Sigmoid colon (tissue), 7 donors: Measurements from ENCODE around the gene ACOT7. TPM values are rescaled to one million over a fixed set of nuclear protein-coding genes. Genes with fewer than 3 reads are reported as not detected.

Experiments
- DNase-seq: peaks from one replicate; pipeline ENCODE4 v3.0.0-alpha.2; 2019
- H3K27ac ChIP-seq, 4 donors: fragments of 200-600 bp; sonication (generic); one replicate each; pipeline ENCODE4 v1.5.1; 2016 to 2019; ENCODE audit warnings: mild to moderate bottlenecking in 1 of 4
- H3K27me3 ChIP-seq, 3 donors: fragments of 200-600 bp; sonication (generic); one replicate each; pipeline ENCODE4 v1.5.1; 2019; ENCODE audit warnings: mild to moderate bottlenecking in 1 of 3
- H3K36me3 ChIP-seq, 4 donors: fragments of 200-600 bp; sonication (generic); one replicate each; pipeline ENCODE4 v1.5.1; 2016 to 2019
- H3K4me1 ChIP-seq, 4 donors: fragments of 200-600 bp; sonication (generic); one replicate each; pipeline ENCODE4 v1.5.1; 2017 to 2019
- H3K4me3 ChIP-seq, 4 donors: fragments of 200-600 bp; sonication (generic); one replicate each; pipeline ENCODE4 v1.5.1; 2017 to 2019; ENCODE audit warnings: mild to moderate bottlenecking in 2 of 4, moderate library complexity in 1 of 4
- H3K9me3 ChIP-seq, 4 donors: fragments of 200-600 bp in 3 of 4; sonication (generic) in 3 of 4; one replicate each; pipeline versions ENCODE4 v1.5.1 to v1.6.1; 2013 to 2019
- EP300 ChIP-seq, 4 donors: sonication (generic); formaldehyde crosslinking; IDR thresholded peaks; one replicate each; pipeline ENCODE4 v1.6.1; 2017; ENCODE audit warnings: antibody characterized with exemption in 4 of 4
- POLR2A ChIP-seq, 2 donors: fragments of 450-650 bp; IDR thresholded peaks; one replicate each; pipeline ENCODE4 v1.6.1; 2016; ENCODE audit warnings: antibody characterized with exemption in 2 of 2, mild to moderate bottlenecking in 2 of 2, moderate library complexity in 2 of 2
- POLR2AphosphoS5 ChIP-seq, 4 donors: sonication (generic); formaldehyde crosslinking; IDR thresholded peaks; one replicate each; pipeline ENCODE4 v1.6.1; 2017; ENCODE audit warnings: antibody characterized with exemption in 4 of 4
- WGBS, 2 donors: extraction: QIAGEN DNeasy Blood & Tissue Kit; methylation state at CpG; one replicate each; pipeline ENCODE4 v1.1.7; 2013; 5-methylcytosine and 5-hydroxymethylcytosine counted together
- intact Hi-C: fragments of 100-400 bp; cut with DNase I; formaldehyde crosslinking; loops from one replicate; pipeline ENCODE4 v1.15.1; 2023
- polyA plus RNA-seq, 3 donors: library from polyadenylated mRNA; stranded (reverse); fragments of 200-250 nt; gene quantifications; one replicate each; pipeline ENCODE4 v1.2.3, GENCODE V29; 2013
- total RNA-seq, 4 donors: library from RNA; depleted of rRNA; stranded (reverse); fragments of >200 nt; gene quantifications; one replicate each; pipeline ENCODE4 v1.1.0, GENCODE V29; 2016
- TF ChIP-seq, protein P1 (sequence below), 4 experiments: fragments of 450-650 bp in 3 of 4; fragments of 200-600 bp in 1 of 4; IDR thresholded peaks; one replicate each; pipeline ENCODE4 v1.5.1; 2016 to 2019; ENCODE audit warnings: antibody characterized with exemption in 4 of 4, mild to moderate bottlenecking in 3 of 4, moderate library complexity in 2 of 4
- donor health status: healthy with polysubstance abuse.
- donor health status: Bipolar disorder and iron deficiency.
- donor health status: healthy.

ACOT7 gene
- total and polyA plus RNA-seq, 7 donors, result 17.9 to 81.0 (median 26.5) TPM

DNA sequence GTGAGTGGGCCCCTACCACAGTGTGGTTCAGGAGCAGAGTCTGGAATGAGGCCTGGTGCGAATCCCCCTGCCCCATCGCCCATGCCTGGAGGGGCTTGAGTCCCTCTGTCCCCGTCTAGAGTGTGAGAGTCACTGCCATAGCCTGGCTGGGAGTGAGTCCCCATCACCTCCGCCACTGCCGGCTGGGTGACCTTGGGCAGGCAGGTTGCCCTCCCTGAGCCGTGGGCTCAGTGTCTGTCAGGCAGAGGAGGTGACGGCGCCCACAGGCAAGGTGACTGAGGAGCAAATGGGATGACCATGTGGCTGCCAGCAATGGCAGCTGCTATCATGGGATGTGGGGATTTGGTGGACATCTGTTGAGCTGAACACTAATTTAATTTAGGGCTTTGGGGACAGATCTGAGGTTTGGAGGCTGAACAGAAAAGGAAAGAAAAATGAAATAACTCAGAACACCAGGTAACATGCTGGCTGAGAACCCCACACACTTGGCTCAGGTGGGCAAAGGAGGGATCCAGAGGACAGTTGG lies 94.6 kb downstream of the ACOT7 start:
- TF ChIP-seq POLR2AphosphoS5 (IDR thresholded peaks at IDR 0.05), result no peak
- TF ChIP-seq EP300 (IDR thresholded peaks at IDR 0.05), result no peak
- TF ChIP-seq, protein P1, sequence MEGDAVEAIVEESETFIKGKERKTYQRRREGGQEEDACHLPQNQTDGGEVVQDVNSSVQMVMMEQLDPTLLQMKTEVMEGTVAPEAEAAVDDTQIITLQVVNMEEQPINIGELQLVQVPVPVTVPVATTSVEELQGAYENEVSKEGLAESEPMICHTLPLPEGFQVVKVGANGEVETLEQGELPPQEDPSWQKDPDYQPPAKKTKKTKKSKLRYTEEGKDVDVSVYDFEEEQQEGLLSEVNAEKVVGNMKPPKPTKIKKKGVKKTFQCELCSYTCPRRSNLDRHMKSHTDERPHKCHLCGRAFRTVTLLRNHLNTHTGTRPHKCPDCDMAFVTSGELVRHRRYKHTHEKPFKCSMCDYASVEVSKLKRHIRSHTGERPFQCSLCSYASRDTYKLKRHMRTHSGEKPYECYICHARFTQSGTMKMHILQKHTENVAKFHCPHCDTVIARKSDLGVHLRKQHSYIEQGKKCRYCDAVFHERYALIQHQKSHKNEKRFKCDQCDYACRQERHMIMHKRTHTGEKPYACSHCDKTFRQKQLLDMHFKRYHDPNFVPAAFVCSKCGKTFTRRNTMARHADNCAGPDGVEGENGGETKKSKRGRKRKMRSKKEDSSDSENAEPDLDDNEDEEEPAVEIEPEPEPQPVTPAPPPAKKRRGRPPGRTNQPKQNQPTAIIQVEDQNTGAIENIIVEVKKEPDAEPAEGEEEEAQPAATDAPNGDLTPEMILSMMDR (IDR thresholded peaks at IDR 0.05), result no peak
- Histone ChIP-seq H3K27ac (no peak overlapping the region), H3K4me1 (no peaks in the 10 kb centered on the region), H3K36me3 (peaks cover 0 to 7% (median 3%) of the 10 kb centered on the region in 4 donors), H3K4me3 (no peak overlapping the region), H3K27me3 (no peaks in the 10 kb centered on the region), H3K9me3 (no peaks in the 10 kb centered on the region)
- WGBS, 2 donors, result 97 to 98% methylated on average over 8 of the region's 8 CpGs
- intact Hi-C loops, result no loop called here
- DNase-seq, result no peak

DNA sequence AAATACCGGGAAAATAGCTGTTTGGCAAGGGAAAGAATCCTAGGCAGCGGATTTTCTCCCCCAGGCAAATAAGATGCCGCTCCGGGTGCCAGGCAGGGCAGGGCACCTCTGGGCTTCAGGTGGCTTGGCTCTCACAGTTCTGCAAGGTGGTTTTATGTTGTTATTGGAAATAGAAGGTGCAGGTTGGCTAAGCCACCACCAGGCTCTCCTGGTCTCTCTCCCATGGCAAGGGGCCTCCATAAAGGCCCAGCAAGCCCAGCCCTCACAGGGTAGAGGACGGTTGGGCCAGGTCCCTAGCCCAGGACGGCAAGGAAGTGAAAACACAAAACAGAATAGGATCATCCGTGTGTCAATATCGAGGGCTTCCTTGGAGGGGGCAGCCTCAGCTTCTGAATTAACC lies 95.0 kb downstream of the ACOT7 start:
- WGBS, 2 donors, result 91 to 96% methylated on average over 8 of the region's 8 CpGs
- H3K27ac ChIP-seq, result no peak overlapping the region

DNA sequence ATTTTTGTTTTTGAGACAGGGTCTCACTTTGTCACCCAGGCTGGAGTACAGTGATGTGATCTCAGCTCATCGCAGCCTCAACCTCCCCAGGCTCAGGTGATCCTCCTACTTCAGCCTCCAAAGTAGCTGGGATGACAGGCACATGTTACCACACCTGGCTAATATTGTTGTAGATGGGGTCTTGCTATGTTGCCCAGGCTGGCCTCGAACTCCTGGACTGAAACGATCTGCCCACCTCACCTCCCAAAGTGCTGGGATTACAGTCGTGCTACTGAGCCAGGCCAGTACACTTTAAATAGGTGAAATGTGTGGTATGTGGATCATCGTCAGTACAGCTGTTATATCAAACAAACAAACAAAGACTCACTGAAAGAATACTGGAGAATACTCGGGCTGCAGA lies 97.7 kb downstream of the ACOT7 start:
- Histone ChIP-seq H3K27me3 (no peaks in the 10 kb centered on the region), H3K36me3 (peaks cover 0 to 12% (median 5%) of the 10 kb centered on the region in 4 donors), H3K9me3 (no peaks in the 10 kb centered on the region), H3K4me1 (no peaks in the 10 kb centered on the region), H3K4me3 (no peak overlapping the region), H3K27ac (no peak overlapping the region)
- TF ChIP-seq, protein P1 (IDR thresholded peaks at IDR 0.05), result no peak
- no peak for TF ChIP-seq EP300 (IDR thresholded peaks at IDR 0.05)
- no peak for TF ChIP-seq POLR2AphosphoS5 (IDR thresholded peaks at IDR 0.05)
- TF ChIP-seq POLR2A (IDR thresholded peaks at IDR 0.05), result no peak
- intact Hi-C loops, result no loop called here
- WGBS, 2 donors, result 92 to 94% methylated on average over 6 of the region's 6 CpGs
- DNase-seq, result no peak

More for the DNA sequence above, 95.0 kb downstream of the ACOT7 start:
- H3K27me3 ChIP-seq, result no peaks in the 10 kb centered on the region
- no peak for TF ChIP-seq POLR2AphosphoS5 (IDR thresholded peaks at IDR 0.05)
- TF ChIP-seq EP300 (IDR thresholded peaks at IDR 0.05), result no peak
- TF ChIP-seq POLR2A (IDR thresholded peaks at IDR 0.05), result no peak
- TF ChIP-seq, protein P1 (IDR thresholded peaks at IDR 0.05), result no peak
- H3K36me3 ChIP-seq, result peaks cover 0 to 11% (median 4%) of the 10 kb centered on the region in 4 donors
- no peak for DNase-seq
- no peak overlapping the region for H3K4me3 ChIP-seq
- H3K9me3 ChIP-seq, result no peaks in the 10 kb centered on the region
- no peaks in the 10 kb centered on the region for H3K4me1 ChIP-seq
- intact Hi-C loops, result no loop called here

DNA sequence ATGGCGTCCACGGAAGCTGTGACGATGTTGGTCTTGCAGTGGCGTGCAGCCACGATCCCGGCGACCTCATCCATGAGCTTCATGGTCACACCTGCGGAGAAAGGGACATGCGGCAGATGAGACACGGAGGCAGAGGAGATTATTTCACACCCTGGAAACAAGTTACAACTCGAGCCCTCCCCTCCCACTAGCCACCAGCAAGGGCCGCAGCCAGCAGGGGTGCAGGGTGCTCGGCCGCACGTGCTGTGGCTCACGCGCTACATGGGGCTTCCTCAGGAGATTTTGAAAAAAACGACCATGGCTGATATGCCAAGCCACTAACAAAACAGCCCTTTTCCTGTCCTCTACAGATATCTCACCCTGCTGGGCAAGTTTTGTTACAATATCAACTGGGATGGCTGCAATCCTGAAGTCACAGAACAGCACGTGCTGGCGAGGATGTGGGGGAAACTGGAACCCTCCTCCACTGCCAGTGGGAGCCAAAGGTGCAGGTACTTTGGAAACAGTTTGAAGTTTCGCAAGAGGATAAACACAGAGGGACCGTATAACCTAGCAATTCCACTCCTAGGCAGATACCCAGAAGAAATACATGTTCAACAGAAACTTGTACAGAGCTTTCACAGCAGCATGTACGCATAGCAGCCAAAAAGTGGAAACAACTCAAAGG lies 98.5 kb downstream of the ACOT7 start:
- Histone ChIP-seq H3K27ac (no peak overlapping the region), H3K27me3 (no peaks in the 10 kb centered on the region), H3K36me3 (peaks cover 0 to 12% (median 5%) of the 10 kb centered on the region in 4 donors), H3K4me3 (no peak overlapping the region), H3K9me3 (no peaks in the 10 kb centered on the region), H3K4me1 (no peaks in the 10 kb centered on the region)
- no peak for DNase-seq
- intact Hi-C loops, result no loop called here
- TF ChIP-seq EP300 (IDR thresholded peaks at IDR 0.05) (no peak), POLR2AphosphoS5 (IDR thresholded peaks at IDR 0.05) (no peak), POLR2A (IDR thresholded peaks at IDR 0.05) (no peak)
- TF ChIP-seq, protein P1 (IDR thresholded peaks at IDR 0.05), result no peak
- 91 to 92% methylated on average over 23 of the region's 23 CpGs for WGBS, 2 donors
